HG03558 (cell line): ENCODE results near the gene SS18L1.

Source experiments
- ATAC-seq: cut with Tn5 transposase; IDR thresholded peaks from one replicate; pipeline ENCODE4 v1.9.1; 2021; ENCODE audit warnings: moderate number of reproducible peaks; ENCODE audit not compliant: unreplicated experiment; ENCODE audit errors: extremely low read depth

Gene SS18L1

GRCh38 chr20:62220666-62221568 is 77.3 kb downstream of the SS18L1 start:
- ATAC-seq, result no peak

DNA sequence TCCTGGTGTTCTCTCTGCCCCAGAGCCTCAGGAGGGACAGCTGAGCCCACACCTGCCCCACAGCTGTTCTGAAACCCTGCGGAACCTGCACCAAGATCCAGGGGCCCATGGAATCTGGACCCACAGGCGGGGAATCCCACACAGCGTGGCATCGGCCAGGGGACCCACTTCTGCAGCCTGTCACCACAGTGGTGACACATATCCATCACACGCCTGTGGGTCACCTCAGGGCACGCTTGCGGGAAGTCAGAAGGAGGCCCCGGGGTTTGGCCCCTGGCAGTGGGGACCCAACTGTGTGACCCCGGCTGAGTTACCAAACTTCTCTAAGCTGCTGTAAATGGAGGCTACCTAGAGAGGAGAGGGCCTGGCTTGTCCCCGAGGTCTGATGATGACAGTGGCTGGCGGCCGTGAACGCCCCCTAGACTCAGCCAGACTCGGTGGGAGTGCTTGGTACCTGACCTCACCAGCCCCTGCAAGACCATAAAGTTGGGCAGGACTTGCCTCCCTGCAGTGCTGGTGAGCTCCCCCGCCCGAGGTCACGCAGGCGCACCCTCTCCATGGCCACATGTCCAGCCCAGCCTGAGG is 78.8 kb downstream of the SS18L1 start:
- no peak for ATAC-seq

DNA sequence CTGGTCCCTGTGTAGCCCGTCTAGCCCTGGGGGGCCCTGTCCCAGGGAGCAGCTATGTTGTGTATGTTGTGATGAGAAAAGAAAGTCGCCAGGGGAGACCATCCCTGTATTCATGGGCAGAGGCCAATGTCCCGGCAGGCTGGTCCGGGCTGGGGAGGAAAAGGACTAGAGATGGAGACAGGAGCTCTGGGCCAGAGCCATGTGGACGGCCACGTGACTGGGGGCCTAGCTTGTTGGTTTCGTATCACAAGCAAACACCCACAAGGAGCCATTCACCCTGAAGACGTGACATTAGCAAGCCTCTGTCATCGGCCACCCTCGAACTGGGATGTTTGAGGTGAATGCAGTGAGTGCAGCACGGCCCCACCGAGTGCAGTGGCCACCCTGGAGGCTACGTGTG is 79.4 kb downstream of the SS18L1 start:
- no peak for ATAC-seq

- no peak for ATAC-seq
Observed at GRCh38 chr20:62223571-62223970, 80.0 kb downstream of the SS18L1 start.

DNA sequence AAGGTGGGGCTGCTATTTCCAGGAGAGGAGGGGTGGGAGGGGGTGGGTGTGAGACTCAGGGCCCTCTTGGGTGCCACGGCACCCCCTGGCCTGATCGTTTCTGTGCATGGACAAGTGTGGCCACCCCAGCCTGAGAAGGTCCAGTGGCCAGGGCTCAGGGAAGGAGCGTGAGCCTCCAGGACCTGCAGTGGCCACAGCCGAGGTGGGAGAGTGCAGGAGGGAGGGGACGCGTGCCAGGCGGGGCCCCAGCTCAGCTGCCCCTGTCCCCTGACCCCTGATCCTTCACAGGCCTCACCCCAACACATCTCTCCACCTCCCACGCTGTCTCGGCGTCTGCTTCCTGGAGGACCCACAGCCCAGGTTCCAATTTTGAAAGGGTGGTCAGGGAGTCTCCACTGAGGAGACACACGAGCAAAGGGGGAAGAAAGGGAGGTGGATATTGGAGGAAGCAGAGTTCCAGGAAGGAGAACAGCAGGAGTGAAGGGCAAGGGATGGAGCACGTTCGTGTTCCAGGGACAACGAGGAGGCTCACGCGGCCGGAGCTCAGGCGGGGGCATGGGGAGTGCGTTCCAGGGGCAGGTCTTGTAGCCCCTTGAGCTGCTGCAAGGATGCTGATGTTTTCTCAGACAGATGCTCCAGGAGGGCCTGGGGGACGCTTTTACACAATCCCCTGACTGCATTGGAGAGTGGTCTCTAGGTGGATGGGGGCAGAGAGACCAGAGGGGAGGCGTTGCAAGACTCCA is 80.7 kb downstream of the SS18L1 start:
- ATAC-seq, result no peak

DNA sequence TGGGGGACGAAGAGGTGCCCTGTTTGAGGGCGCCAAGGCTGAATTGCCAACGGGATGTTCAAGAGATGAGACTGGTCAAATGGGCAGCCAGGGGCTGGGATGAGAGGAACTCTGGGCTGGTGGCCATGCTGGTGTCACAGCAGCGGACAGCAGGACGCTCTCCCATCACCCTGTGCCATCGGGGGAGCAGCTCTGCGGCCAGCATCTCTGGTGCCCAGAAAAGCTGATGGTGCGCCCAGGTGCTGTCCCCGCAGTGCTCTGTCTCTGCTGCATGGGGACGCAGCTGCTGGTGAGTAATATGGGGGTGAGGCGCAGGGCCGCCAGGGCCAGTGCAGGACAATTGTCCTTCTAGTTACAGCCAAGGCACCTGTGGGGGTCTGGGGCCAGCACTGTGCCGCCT is 81.5 kb downstream of the SS18L1 start:
- ATAC-seq, result no peak

GRCh38 chr20:62225820-62226635 is 82.5 kb downstream of the SS18L1 start:
- no peak for ATAC-seq

DNA sequence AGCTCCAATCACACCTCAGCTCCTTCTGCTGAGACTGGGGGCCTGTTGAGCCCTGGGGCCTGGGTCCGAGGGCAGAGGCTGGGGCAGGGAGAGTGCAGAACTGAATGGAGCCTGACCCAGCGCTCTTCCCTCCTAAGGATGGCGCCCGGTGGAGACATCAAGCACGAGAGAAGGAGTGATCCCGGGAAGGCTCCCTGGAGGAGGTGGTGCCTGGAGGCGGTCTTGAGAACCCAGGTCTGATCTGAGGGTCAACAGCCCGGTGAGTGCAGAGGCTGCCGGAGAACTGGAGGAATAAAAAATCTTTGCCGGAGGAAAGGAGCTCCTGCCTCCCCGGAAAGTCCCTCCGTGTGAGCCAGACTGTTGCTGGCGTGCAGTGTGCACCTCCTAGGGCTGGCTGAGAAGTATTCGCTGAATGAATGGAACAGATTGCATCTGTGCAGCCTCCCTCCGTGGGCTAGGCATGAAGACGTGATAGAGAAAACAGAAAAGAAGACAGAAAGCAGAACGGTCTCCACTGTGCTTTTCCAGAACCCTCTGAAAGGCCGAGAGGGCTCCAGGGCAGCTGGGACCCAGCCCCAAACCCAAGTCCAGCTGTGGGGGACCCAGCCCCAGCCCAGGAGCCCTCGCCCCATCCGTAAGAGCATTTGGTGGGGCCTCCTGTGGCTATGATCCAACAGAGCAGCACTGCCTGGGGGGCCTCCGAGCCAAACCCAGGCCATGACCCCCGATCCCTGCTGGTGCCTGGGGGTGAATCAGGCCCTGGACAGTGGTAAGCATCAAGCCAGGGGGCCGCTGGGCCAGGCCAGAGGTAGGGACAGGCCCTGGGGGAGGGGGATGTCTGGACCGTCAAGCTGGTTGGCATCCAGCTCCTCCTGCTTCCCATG is 83.4 kb downstream of the SS18L1 start:
- no peak for ATAC-seq

DNA sequence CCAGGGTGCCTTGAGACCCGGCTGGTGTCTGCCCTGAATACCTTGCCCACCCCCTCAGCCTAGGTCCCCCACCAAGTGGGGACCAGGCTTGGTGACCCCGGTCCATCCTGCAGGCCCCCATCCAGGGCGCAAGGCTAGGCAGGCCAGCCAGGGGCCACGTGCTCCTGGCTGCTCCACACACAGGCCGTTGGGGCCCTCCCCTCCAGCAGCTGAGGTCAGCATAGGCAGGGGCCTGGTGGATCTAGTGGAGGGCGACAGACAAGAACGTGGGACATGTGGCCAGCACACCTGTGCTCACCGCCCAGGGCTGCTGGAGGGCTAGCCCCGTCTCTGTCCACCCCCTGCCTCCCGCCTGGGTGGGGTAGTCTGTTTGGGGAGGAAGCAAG is 84.0 kb downstream of the SS18L1 start:
- no peak for ATAC-seq

DNA sequence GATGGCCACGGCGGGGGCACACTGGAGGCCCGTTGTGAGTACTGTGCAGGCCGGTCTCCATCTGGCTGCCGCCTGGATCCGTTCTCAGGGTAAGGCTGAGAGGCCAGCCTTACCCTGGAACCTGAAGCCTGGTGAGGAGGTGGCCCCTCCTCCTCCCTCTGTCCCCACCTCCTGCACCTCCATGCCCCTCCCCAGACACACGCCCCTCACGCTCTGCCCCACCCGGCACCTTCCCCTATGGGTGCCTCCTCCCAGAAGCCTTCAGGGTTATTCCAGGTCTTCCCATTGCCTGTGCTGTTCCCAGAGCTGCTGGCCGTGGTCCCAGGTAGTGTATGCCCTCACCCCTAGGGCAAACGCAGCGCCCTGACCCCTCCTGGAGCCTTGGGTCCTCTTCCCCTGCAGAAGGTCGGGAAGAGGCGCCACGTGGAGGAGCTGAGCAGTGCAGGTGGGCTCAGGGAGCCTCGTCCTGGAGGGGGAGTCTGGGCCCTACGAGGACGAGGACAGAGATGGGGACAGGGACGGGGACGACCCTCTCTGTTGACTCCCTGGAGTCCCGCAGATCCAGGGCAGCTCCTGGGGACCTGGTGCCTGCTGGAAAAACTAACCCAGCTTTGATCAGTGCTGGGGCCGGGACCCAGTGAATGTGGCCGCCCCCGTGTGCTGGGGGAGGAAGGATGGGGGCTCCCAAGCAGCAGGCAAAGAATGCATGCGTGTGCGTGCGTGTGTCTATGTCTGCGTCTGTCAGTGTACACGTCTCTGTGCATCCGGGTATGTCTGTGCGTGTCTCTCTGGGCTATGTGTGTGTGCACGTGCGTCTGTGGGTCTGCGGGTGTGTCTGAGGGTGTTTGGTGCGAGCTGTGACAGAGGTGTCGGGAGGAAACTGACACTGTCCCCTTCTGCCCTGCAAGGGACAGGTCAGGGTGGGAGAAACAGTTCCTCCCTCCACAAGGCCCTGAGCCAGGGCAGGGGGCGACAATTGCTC is 84.7 kb downstream of the SS18L1 start:
- no peak for ATAC-seq

DNA sequence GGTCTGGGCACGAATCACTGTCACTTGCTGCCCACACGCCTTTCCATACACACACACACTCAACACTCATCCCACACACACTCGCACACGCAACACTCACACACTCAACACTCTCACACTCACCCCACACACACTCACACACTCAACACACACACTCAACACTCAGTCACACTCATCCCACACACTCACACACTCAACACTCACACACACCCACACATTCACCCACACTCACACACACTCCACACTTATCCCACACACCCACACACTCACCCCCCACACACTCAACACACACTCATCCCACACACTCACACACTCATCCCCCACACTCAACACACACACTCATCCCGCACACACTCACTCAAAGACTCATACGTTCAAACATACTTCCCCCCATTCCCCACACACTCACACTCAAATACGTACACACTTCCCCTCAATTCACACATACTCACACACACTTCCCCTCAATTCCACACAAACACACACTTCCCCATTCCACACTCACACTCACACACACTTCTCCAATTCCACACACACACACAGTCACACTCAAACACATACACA is 85.5 kb downstream of the SS18L1 start:
- ATAC-seq, result no peak

DNA sequence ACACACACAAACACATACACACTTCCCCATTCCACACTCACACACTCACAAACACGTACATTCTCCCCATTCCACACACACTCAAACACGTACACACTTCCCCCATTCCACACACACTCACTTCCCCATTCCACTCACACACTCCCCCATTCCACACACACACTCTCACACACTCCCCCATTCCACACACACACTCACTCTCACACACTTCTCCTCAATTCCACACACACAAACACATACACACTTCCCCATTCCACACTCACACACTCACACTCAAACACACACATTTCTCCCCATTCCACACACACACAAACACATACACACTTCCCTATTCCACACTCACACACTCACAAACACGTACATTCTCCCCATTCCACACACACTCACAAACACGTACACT is 86.1 kb downstream of the SS18L1 start:
- ATAC-seq, result no peak

GRCh38 chr20:62230276-62230675 is 86.7 kb downstream of the SS18L1 start:
- ATAC-seq, result no peak

- ATAC-seq, result no peak
Observed at GRCh38 chr20:62230696-62231095, 87.1 kb downstream of the SS18L1 start.

DNA sequence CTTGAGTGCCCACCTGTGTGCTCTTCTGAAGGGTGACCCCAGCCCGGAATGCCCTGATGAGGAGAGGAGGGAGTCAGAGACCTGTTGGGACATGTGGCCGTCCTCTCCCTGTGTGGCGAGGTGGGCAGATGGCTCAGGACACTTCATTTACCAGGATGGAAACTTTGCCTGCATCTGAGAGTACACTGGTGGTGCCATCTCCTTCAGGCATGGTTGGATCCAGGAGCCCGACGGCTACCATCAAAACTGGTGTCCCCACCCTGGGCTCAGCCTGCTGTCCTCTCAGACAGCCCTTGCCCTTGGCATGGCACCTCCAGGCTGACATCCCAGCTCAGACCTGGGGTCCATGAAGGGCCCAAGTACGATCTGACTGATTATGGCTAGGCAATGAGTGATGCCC is 87.7 kb downstream of the SS18L1 start:
- ATAC-seq, result no peak
